SK-N-SH (cell line): ENCODE results near the gene NOS2.

ENCODE experiments used
- CTCF ChIP-seq: fragments of 200-600 bp; sonication (generic); IDR thresholded peaks from 2 replicates; pipeline ENCODE4 v1.6.1; 2017; ENCODE audit warnings: antibody characterized with exemption, mild to moderate bottlenecking, moderate library complexity
- EP300 ChIP-seq, 2 experiments: IDR thresholded peaks; 2 replicates each; pipeline versions ENCODE4 v1.4.0 to v1.6.1; 2012; ENCODE audit warnings: borderline replicate concordance in 1 of 2, low read depth in 1 of 2, low read length in 1 of 2
- EZH2phosphoT487 ChIP-seq: fragments of 200-600 bp; sonication (generic); IDR thresholded peaks from 2 replicates; pipeline ENCODE4 v1.6.1; 2017; ENCODE audit warnings: low read depth, mixed run types, mild to moderate bottlenecking, antibody characterized with exemption, moderate library complexity, borderline replicate concordance
- MAX ChIP-seq: IDR thresholded peaks from 2 replicates; pipeline ENCODE4 v1.4.0; 2012; ENCODE audit warnings: low read depth
- NFIC ChIP-seq: IDR thresholded peaks from 2 replicates; pipeline ENCODE4 v1.4.0; 2012; ENCODE audit warnings: borderline replicate concordance
- POLR2AphosphoS5 ChIP-seq: IDR thresholded peaks from 2 replicates; pipeline ENCODE4 v1.6.1; 2012; ENCODE audit warnings: low read depth, low read length
- RCOR1 ChIP-seq: fragments of 150-350 bp; IDR thresholded peaks from 2 replicates; pipeline ENCODE4 v1.6.1; 2017; ENCODE audit warnings: antibody characterized with exemption, low read length
- REST ChIP-seq: IDR thresholded peaks from 2 replicates; pipeline ENCODE4 v1.6.1; 2012; ENCODE audit warnings: mild to moderate bottlenecking, low read depth, low read length, moderate library complexity

GRCh38 chr17:27810902-27811557, 10.7 kb upstream of the NOS2 start:
- TF ChIP-seq EZH2phosphoT487 = no peak
- no peak for TF ChIP-seq CTCF
- no peak for TF ChIP-seq REST
- TF ChIP-seq EP300 (IDR thresholded peaks at IDR 0.05; ENCODE audit: borderline replicate concordance in 1 of 2, low read depth in 1 of 2, low read length in 1 of 2) = no peak
- no peak for TF ChIP-seq MAX
- TF ChIP-seq POLR2AphosphoS5 = no peak
- TF ChIP-seq NFIC = no peak
- TF ChIP-seq RCOR1 = no peak
